ENCODE data around the gene MPST.

- TF ChIP-seq CTCF (IDR thresholded peaks at IDR 0.05) (no peak), POLR2A (IDR thresholded peaks at IDR 0.05) (no peak), EP300 (IDR thresholded peaks at IDR 0.05) (no peak)
Observed at GRCh38 chr22:37079158-37079557, 59.6 kb downstream of the MPST start.
